CD8-positive, alpha-beta memory T cell (primary cell): ENCODE measurements around the gene C1QA. TPM values are rescaled to one million over a fixed set of nuclear protein-coding genes. Genes with fewer than 3 reads are reported as not detected.
A peak's percentile ranks its signal among the peaks of the same experiment; 100 is the strongest.

Experiments
- CTCF ChIA-PET: fragments of 350-600 bp; sonication (Branson Sonifier 250); formaldehyde crosslinking; loops from one replicate; lab custom pipeline; 2021; ENCODE audit warnings: antibody characterized with exemption; lab: Charles Lee
- POLR2A ChIA-PET: fragments of 350-600 bp; sonication (Branson Sonifier 250); formaldehyde crosslinking; loops from one replicate; lab custom pipeline; 2021; ENCODE audit warnings: antibody characterized with exemption; lab: Charles Lee
- DNase-seq, 5 donors: peaks; one replicate each; pipeline versions ENCODE4 v3.0.0 to v3.0.0-alpha.2; 2020 to 2022; ENCODE audit warnings: mixed read lengths in 1 of 5
- H3K27ac ChIP-seq: one replicate; pipeline ENCODE4 v1.7.0; 2013; ENCODE audit warnings: low read depth, mild to moderate bottlenecking, low read length, moderate library complexity
- H3K27me3 ChIP-seq: 2 replicates; pipeline ENCODE4 v1.7.0; 2013; ENCODE audit warnings: low read length, mild to moderate bottlenecking; ENCODE audit not compliant: insufficient read depth, poor library complexity, severe bottlenecking
- H3K36me3 ChIP-seq: 2 replicates; pipeline ENCODE4 v1.7.0; 2013; ENCODE audit warnings: mild to moderate bottlenecking, low read length, moderate library complexity; ENCODE audit not compliant: insufficient read depth
- H3K4me1 ChIP-seq: 2 replicates; pipeline ENCODE4 v1.7.0; 2013; ENCODE audit warnings: mild to moderate bottlenecking, low read length, moderate library complexity; ENCODE audit not compliant: insufficient read depth
- H3K4me3 ChIP-seq: 2 replicates; pipeline ENCODE4 v1.7.0; 2013; ENCODE audit warnings: mild to moderate bottlenecking, low read length
- H3K9me3 ChIP-seq: 2 replicates; pipeline ENCODE4 v1.7.0; 2013; ENCODE audit warnings: mild to moderate bottlenecking, low read length
- H3K27ac Mint-ChIP-seq, 8 donors: one replicate each; pipeline ENCODE4 v1.8.0; 2020 to 2021; ENCODE audit warnings: mixed read lengths in 8 of 8, mild to moderate bottlenecking in 6 of 8, inconsistent platforms in 3 of 8, moderate library complexity in 3 of 8
- H3K27me3 Mint-ChIP-seq, 2 donors: one replicate each; pipeline ENCODE4 v1.8.0; 2020 to 2021; ENCODE audit warnings: mixed read lengths in 2 of 2, mild to moderate bottlenecking in 1 of 2, moderate library complexity in 1 of 2
- H3K36me3 Mint-ChIP-seq, 3 donors: one replicate each; pipeline ENCODE4 v1.8.0; 2020 to 2021; ENCODE audit warnings: mixed read lengths in 3 of 3, inconsistent platforms in 1 of 3, mild to moderate bottlenecking in 1 of 3
- H3K4me1 Mint-ChIP-seq, 3 donors: one replicate each; pipeline ENCODE4 v1.8.0; 2020 to 2021; ENCODE audit warnings: mixed read lengths in 3 of 3, inconsistent platforms in 1 of 3, mild to moderate bottlenecking in 1 of 3
- H3K4me3 Mint-ChIP-seq, 7 donors: one replicate each; pipeline ENCODE4 v1.8.0; 2020 to 2021; ENCODE audit warnings: mixed read lengths in 7 of 7, mild to moderate bottlenecking in 6 of 7, moderate library complexity in 4 of 7, inconsistent platforms in 2 of 7
- H3K9me3 Mint-ChIP-seq, 5 donors: one replicate each; pipeline ENCODE4 v1.8.0; 2020 to 2022; ENCODE audit warnings: mixed read lengths in 5 of 5, mild to moderate bottlenecking in 3 of 5, moderate library complexity in 2 of 5, inconsistent platforms in 1 of 5
- polyA plus RNA-seq: library from polyadenylated mRNA; unstranded; fragments of 300-500 nt; fragmentation: Illumina TruSeq; gene quantifications from one replicate; pipeline ENCODE4 v1.2.3, GENCODE V29; 2021
- total RNA-seq, 2 experiments: library from RNA; stranded (reverse); gene quantifications; one replicate each; pipeline ENCODE4 v1.2.3, GENCODE V29; 2021

C1QA gene
- total and polyA plus RNA-seq, 3 experiments from 2014 or later = 0.22 to 0.53 TPM; not detected in 1

GRCh38 chr1:22615886-22616285, 20.5 kb upstream of the C1QA start:
- no peaks in the 10 kb centered on the region for H3K9me3 ChIP-seq
- Mint-ChIP-seq H3K9me3 (no peaks in the 10 kb centered on the region), H3K4me3 (no peak overlapping the region), H3K4me1 (no peaks in the 10 kb centered on the region), H3K27me3 (peaks cover 14 to 46% of the 10 kb centered on the region in 2 donors), H3K27ac (no peak overlapping the region), H3K36me3 (no peaks in the 10 kb centered on the region)
- ChIA-PET CTCF (no interaction called here), POLR2A (interaction anchor here (0.6 kb wide), 1 partner anchor 24 kb away, joined by 3 read pairs; no protein-coding TSS in a partner anchor)
- H3K27me3 ChIP-seq = peaks cover 6% of the 10 kb centered on the region
- no peaks in the 10 kb centered on the region for H3K4me1 ChIP-seq
- no peak overlapping the region for H3K27ac ChIP-seq
- no peak for DNase-seq
- no peak overlapping the region for H3K4me3 ChIP-seq
- H3K36me3 ChIP-seq = no peaks in the 10 kb centered on the region

- Mint-ChIP-seq H3K27me3 (peaks cover 16 to 40% of the 10 kb centered on the region in 2 donors), H3K9me3 (no peaks in the 10 kb centered on the region), H3K36me3 (no peaks in the 10 kb centered on the region), H3K27ac (no peak overlapping the region), H3K4me3 (no peak overlapping the region), H3K4me1 (no peaks in the 10 kb centered on the region)
- Histone ChIP-seq H3K4me1 (no peaks in the 10 kb centered on the region), H3K4me3 (no peak overlapping the region), H3K27me3 (peaks cover 9% of the 10 kb centered on the region), H3K27ac (no peak overlapping the region), H3K36me3 (no peaks in the 10 kb centered on the region), H3K9me3 (no peaks in the 10 kb centered on the region)
- POLR2A ChIA-PET = interaction anchor here (0.6 kb wide), 1 partner anchor 25 kb away, joined by 3 read pairs; no protein-coding TSS in a partner anchor
- CTCF ChIA-PET = no interaction called here
- no peak for DNase-seq
Measured at GRCh38 chr1:22616571-22616970, 19.9 kb upstream of the C1QA start.

- no peaks in the 10 kb centered on the region for H3K9me3 ChIP-seq
- H3K4me3 ChIP-seq = no peak overlapping the region
- DNase-seq = no peak
- H3K4me3 Mint-ChIP-seq = no peak overlapping the region
- ChIA-PET CTCF (no interaction called here), POLR2A (no interaction called here)
- H3K4me1 Mint-ChIP-seq = no peaks in the 10 kb centered on the region
- H3K27me3 ChIP-seq = peaks cover 9% of the 10 kb centered on the region
- H3K27me3 Mint-ChIP-seq = peaks cover 15 to 42% of the 10 kb centered on the region in 2 donors
- H3K9me3 Mint-ChIP-seq = no peaks in the 10 kb centered on the region
- no peak overlapping the region for H3K27ac Mint-ChIP-seq
- no peaks in the 10 kb centered on the region for H3K36me3 Mint-ChIP-seq
- H3K36me3 ChIP-seq = no peaks in the 10 kb centered on the region
- H3K27ac ChIP-seq = no peak overlapping the region
- no peaks in the 10 kb centered on the region for H3K4me1 ChIP-seq
Measured at GRCh38 chr1:22618056-22618455, 18.4 kb upstream of the C1QA start.

GRCh38 chr1:22619252-22619651, 17.2 kb upstream of the C1QA start:
- no peak for DNase-seq
- Mint-ChIP-seq H3K36me3 (no peaks in the 10 kb centered on the region), H3K27ac (peak overlapping the region in 2 of 8 donors; percentile 21 to 93), H3K4me1 (no peaks in the 10 kb centered on the region), H3K27me3 (peaks cover 15 to 45% of the 10 kb centered on the region in 2 donors), H3K4me3 (no peak overlapping the region), H3K9me3 (no peaks in the 10 kb centered on the region)
- Histone ChIP-seq H3K4me1 (no peaks in the 10 kb centered on the region), H3K36me3 (no peaks in the 10 kb centered on the region), H3K27ac (no peak overlapping the region), H3K27me3 (peaks cover 9% of the 10 kb centered on the region), H3K9me3 (no peaks in the 10 kb centered on the region), H3K4me3 (no peak overlapping the region)
- ChIA-PET CTCF (no interaction called here), POLR2A (no interaction called here)

GRCh38 chr1:22619798-22620197, 16.6 kb upstream of the C1QA start:
- no peak for DNase-seq
- POLR2A ChIA-PET = no interaction called here
- Mint-ChIP-seq H3K36me3 (no peaks in the 10 kb centered on the region), H3K4me1 (no peaks in the 10 kb centered on the region), H3K27ac (peak overlapping the region in 2 of 8 donors; percentile 57 to 93), H3K9me3 (no peaks in the 10 kb centered on the region), H3K4me3 (no peak overlapping the region), H3K27me3 (peaks cover 10 to 45% of the 10 kb centered on the region in 2 donors)
- H3K36me3 ChIP-seq = no peaks in the 10 kb centered on the region
- peaks cover 9% of the 10 kb centered on the region for H3K27me3 ChIP-seq
- H3K4me1 ChIP-seq = no peaks in the 10 kb centered on the region
- CTCF ChIA-PET = no interaction called here
- H3K27ac ChIP-seq = no peak overlapping the region
- no peaks in the 10 kb centered on the region for H3K9me3 ChIP-seq
- no peak overlapping the region for H3K4me3 ChIP-seq

- DNase-seq = no peak
- Histone ChIP-seq H3K9me3 (no peaks in the 10 kb centered on the region), H3K4me3 (no peak overlapping the region), H3K36me3 (no peaks in the 10 kb centered on the region), H3K4me1 (no peaks in the 10 kb centered on the region), H3K27ac (no peak overlapping the region), H3K27me3 (peaks cover 9% of the 10 kb centered on the region)
- Mint-ChIP-seq H3K4me3 (no peak overlapping the region), H3K4me1 (no peaks in the 10 kb centered on the region), H3K9me3 (no peaks in the 10 kb centered on the region), H3K27ac (no peak overlapping the region), H3K27me3 (peaks cover 9 to 52% of the 10 kb centered on the region in 2 donors), H3K36me3 (no peaks in the 10 kb centered on the region)
- ChIA-PET CTCF (no interaction called here), POLR2A (no interaction called here)
Measured at GRCh38 chr1:22621761-22622160, 14.7 kb upstream of the C1QA start.

GRCh38 chr1:22625262-22625925, 11.0 kb upstream of the C1QA start:
- H3K4me3 Mint-ChIP-seq = no peak overlapping the region
- H3K4me1 ChIP-seq = no peaks in the 10 kb centered on the region
- no peaks in the 10 kb centered on the region for H3K36me3 Mint-ChIP-seq
- no peaks in the 10 kb centered on the region for H3K9me3 ChIP-seq
- DNase-seq = no peak
- no peaks in the 10 kb centered on the region for H3K4me1 Mint-ChIP-seq
- no peak overlapping the region for H3K4me3 ChIP-seq
- H3K27me3 ChIP-seq = peaks cover 5% of the 10 kb centered on the region
- CTCF ChIA-PET = no interaction called here
- H3K27ac ChIP-seq = no peak overlapping the region
- no peaks in the 10 kb centered on the region for H3K36me3 ChIP-seq
- POLR2A ChIA-PET = no interaction called here
- H3K27ac Mint-ChIP-seq = no peak overlapping the region
- H3K9me3 Mint-ChIP-seq = no peaks in the 10 kb centered on the region
- peaks cover 22 to 58% of the 10 kb centered on the region in 2 donors for H3K27me3 Mint-ChIP-seq

GRCh38 chr1:22626237-22627157, 9.9 kb upstream of the C1QA start:
- Mint-ChIP-seq H3K36me3 (no peaks in the 10 kb centered on the region), H3K9me3 (no peaks in the 10 kb centered on the region), H3K27ac (no peak overlapping the region), H3K27me3 (peaks cover 21 to 61% of the 10 kb centered on the region in 2 donors), H3K4me3 (no peak overlapping the region), H3K4me1 (no peaks in the 10 kb centered on the region)
- ChIA-PET POLR2A (no interaction called here), CTCF (no interaction called here)
- Histone ChIP-seq H3K4me1 (no peaks in the 10 kb centered on the region), H3K9me3 (no peaks in the 10 kb centered on the region), H3K4me3 (no peak overlapping the region), H3K36me3 (no peaks in the 10 kb centered on the region), H3K27me3 (no peaks in the 10 kb centered on the region), H3K27ac (no peak overlapping the region)
- no peak for DNase-seq
